Nephron (organoid): Measurements from ENCODE around the gene PDE4D.

Experiments used
- H3K27ac Mint-ChIP-seq, 3 experiments: 2 replicates each; pipeline ENCODE4 v1.8.0; 2020; ENCODE audit warnings: mixed read lengths in 3 of 3, mild to moderate bottlenecking in 2 of 3, moderate library complexity in 1 of 3
- H3K27me3 Mint-ChIP-seq: 2 replicates; pipeline ENCODE4 v1.8.0; 2021; ENCODE audit warnings: low read depth, mild to moderate bottlenecking, moderate library complexity, mixed read lengths
- H3K36me3 Mint-ChIP-seq: 2 replicates; pipeline ENCODE4 v1.8.0; 2020; ENCODE audit warnings: low read depth, mixed read lengths
- H3K4me1 Mint-ChIP-seq: 2 replicates; pipeline ENCODE4 v1.8.0; 2020; ENCODE audit warnings: mixed read lengths
- H3K4me3 Mint-ChIP-seq, 3 experiments: 2 replicates each; pipeline ENCODE4 v1.8.0; 2020; ENCODE audit warnings: mild to moderate bottlenecking in 3 of 3, mixed read lengths in 3 of 3, moderate library complexity in 2 of 3
- H3K9me3 Mint-ChIP-seq: 2 replicates; pipeline ENCODE4 v1.8.0; 2020; ENCODE audit warnings: mixed read lengths
- TF ChIP-seq, protein P1 (sequence below), 3 experiments: fragments of 200-600 bp; sonication (generic); IDR thresholded peaks; one replicate each; pipeline ENCODE4 v1.5.0; 2021; ENCODE audit warnings: antibody characterized with exemption in 3 of 3; ENCODE audit not compliant: unreplicated experiment in 3 of 3

PDE4D gene

DNA sequence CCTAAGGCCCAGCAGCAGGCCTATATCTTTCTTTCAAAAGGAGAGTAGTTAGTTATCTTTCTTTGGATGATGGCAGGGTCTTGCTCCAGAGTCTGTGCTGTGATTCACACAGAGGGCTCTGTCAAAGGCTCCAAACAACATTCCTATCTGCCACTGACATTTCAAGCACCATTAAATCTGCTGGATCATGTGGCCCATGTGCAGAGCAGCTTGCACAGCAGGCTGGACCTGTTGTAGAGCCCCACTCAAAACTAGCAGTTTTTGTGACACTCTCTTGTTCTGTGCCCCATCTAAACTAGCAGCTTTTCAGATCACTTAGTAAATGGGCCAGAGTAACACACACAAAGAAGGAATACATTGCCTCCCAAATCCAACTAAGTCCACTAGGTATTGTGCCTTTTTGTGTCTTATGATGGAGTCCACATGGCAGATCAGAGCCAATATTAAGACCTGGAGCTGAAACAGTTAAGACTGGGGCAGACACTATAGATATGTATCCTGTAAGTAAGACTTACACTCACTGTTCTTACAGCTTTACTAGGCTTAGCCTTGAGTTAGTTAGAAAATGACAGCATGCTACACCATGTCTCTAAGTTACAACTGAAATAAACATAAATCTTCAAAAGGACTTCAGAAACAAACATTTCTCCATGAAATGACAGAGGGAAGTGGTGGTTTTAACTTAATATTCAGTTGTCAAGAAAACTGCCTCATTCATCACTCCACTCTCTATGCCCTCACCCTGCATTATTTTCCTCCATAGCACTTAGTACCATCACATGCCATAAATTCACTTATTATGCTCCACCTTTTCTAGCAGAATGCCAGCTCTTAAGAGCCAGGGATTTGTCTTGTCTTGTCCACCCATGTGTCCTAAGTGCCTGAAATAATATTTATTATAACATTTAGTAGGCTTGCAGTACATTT lies 909.7 kb downstream of the PDE4D start:
- TF ChIP-seq, protein P1, sequence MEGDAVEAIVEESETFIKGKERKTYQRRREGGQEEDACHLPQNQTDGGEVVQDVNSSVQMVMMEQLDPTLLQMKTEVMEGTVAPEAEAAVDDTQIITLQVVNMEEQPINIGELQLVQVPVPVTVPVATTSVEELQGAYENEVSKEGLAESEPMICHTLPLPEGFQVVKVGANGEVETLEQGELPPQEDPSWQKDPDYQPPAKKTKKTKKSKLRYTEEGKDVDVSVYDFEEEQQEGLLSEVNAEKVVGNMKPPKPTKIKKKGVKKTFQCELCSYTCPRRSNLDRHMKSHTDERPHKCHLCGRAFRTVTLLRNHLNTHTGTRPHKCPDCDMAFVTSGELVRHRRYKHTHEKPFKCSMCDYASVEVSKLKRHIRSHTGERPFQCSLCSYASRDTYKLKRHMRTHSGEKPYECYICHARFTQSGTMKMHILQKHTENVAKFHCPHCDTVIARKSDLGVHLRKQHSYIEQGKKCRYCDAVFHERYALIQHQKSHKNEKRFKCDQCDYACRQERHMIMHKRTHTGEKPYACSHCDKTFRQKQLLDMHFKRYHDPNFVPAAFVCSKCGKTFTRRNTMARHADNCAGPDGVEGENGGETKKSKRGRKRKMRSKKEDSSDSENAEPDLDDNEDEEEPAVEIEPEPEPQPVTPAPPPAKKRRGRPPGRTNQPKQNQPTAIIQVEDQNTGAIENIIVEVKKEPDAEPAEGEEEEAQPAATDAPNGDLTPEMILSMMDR (IDR thresholded peaks at IDR 0.05; ENCODE audit: unreplicated experiment in 3 of 3) = no peak
- peaks cover 45% of the 10 kb centered on the region for H3K36me3 Mint-ChIP-seq
- no peak overlapping the region for H3K4me3 Mint-ChIP-seq
- peak overlapping the region in 2 of 3 experiments; percentile 40 to 47 for H3K27ac Mint-ChIP-seq
- peaks cover 6% of the 10 kb centered on the region for H3K4me1 Mint-ChIP-seq
- H3K9me3 Mint-ChIP-seq = no peaks in the 10 kb centered on the region
- H3K27me3 Mint-ChIP-seq = no peaks in the 10 kb centered on the region

DNA sequence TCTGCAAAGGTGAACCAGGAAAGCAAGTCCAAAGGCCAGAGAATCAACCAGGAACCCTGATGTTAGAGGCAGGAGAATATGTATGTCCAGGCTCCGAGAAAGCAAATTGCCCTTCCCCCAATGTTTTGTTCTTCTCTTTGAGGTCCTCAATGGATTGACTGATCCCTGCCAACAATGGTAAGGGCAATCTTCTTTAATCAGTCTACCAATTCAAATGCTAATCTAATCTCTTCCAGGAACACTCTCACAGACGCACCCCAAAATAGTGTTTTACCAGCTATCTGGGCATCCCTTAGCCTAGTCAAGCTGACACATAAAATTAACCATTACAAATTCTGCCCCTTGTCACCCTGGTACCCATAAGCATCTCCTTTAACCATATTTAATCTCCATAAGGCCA lies 912.6 kb downstream of the PDE4D start:
- Mint-ChIP-seq H3K4me3 (no peak overlapping the region), H3K4me1 (peaks cover 3% of the 10 kb centered on the region), H3K9me3 (no peaks in the 10 kb centered on the region), H3K36me3 (peaks cover 50% of the 10 kb centered on the region), H3K27me3 (no peaks in the 10 kb centered on the region), H3K27ac (no peak overlapping the region)
- TF ChIP-seq, protein P1 (IDR thresholded peaks at IDR 0.05; ENCODE audit: unreplicated experiment in 3 of 3) = no peak

DNA sequence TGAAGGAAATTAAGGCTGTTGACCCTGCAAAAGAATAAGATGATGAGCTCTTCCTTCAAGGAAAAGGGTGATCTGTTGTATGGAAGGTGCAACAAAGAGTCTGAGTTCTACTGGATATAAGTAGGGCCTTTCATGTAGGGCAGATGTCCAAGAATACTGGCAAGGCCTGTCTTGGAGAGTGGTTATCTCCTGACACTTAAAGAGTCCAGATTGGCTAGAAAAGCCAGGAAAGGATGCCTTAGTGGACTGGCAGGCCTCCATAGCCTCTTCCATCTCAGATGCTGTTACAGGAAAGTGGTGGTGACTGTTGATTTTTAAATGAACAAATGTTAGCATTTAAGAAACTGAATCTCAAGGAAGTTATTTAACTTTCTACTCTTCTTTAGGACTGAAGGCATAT lies 914.4 kb downstream of the PDE4D start:
- H3K27ac Mint-ChIP-seq = no peak overlapping the region
- H3K9me3 Mint-ChIP-seq = no peaks in the 10 kb centered on the region
- no peaks in the 10 kb centered on the region for H3K4me1 Mint-ChIP-seq
- peaks cover 65% of the 10 kb centered on the region for H3K36me3 Mint-ChIP-seq
- TF ChIP-seq, protein P1 (IDR thresholded peaks at IDR 0.05; ENCODE audit: unreplicated experiment in 3 of 3) = no peak
- no peaks in the 10 kb centered on the region for H3K27me3 Mint-ChIP-seq
- H3K4me3 Mint-ChIP-seq = no peak overlapping the region

DNA sequence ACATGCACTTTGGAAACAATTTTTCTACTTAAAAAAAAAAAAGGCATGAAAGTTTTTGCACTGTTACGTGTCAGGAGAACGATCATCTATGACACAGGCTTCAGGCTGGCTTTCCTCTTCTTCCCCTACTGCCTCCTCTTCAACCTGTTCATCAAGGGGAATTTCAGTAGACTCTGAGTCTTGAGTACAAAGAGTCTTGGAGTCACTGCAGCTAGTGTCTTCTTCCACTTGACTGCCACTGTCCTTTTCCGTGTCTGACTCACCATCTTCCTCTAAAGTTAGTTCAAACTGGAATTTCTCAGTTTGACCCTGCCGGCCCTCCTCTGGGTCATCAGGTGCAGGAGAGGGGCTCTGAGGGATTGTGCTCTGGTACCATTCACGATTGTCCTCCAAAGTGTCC lies 918.9 kb downstream of the PDE4D start:
- no peaks in the 10 kb centered on the region for H3K27me3 Mint-ChIP-seq
- no peaks in the 10 kb centered on the region for H3K9me3 Mint-ChIP-seq
- H3K36me3 Mint-ChIP-seq = peaks cover 47% of the 10 kb centered on the region
- no peak overlapping the region for H3K27ac Mint-ChIP-seq
- H3K4me3 Mint-ChIP-seq = no peak overlapping the region
- H3K4me1 Mint-ChIP-seq = no peaks in the 10 kb centered on the region
- TF ChIP-seq, protein P1 (IDR thresholded peaks at IDR 0.05; ENCODE audit: unreplicated experiment in 3 of 3) = no peak

DNA sequence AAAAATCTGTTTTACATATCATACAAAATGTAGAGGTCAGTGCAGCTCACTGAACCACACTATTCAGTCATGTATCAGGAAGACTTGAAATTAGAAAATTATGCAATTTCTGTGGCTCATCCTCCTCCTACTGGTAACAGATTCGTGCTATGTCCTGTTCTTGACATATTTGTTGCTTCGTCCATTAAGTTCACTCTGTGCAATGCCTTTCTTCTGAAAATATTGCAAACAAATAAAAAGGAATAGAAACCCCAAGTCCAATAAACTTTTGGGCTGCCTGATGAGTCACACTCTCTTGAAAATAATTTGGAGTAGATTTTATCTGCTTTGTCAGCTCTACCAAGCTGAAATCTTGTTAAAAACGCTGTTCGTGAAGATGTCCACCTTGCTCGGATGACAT lies 919.4 kb downstream of the PDE4D start:
- H3K9me3 Mint-ChIP-seq = no peaks in the 10 kb centered on the region
- H3K27me3 Mint-ChIP-seq = no peaks in the 10 kb centered on the region
- H3K27ac Mint-ChIP-seq = no peak overlapping the region
- no peaks in the 10 kb centered on the region for H3K4me1 Mint-ChIP-seq
- peaks cover 44% of the 10 kb centered on the region for H3K36me3 Mint-ChIP-seq
- no peak overlapping the region for H3K4me3 Mint-ChIP-seq
- TF ChIP-seq, protein P1 (IDR thresholded peaks at IDR 0.05; ENCODE audit: unreplicated experiment in 3 of 3) = no peak

DNA sequence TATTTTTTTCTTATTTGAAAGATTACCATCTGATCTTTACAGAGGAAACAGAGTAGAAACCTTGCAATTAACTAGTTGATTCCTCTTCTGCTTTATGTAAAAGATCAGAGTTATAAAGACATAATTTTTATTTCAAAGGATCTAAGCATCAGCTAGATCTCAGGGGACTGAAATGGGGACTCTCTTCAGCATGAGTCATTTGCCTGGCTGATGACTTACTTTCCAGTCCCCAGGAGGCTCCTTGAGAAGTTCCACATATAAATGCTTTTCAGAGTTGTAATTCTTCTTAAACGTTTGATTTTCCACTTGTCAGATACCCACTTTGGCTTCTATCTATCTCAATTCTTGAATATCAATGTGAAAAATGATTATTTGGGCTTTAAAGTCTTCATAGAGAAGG lies 921.2 kb downstream of the PDE4D start:
- TF ChIP-seq, protein P1 (IDR thresholded peaks at IDR 0.05; ENCODE audit: unreplicated experiment in 3 of 3) = no peak
- Mint-ChIP-seq H3K9me3 (no peaks in the 10 kb centered on the region), H3K36me3 (peaks cover 40% of the 10 kb centered on the region), H3K4me3 (no peak overlapping the region), H3K27ac (no peak overlapping the region), H3K27me3 (no peaks in the 10 kb centered on the region), H3K4me1 (no peaks in the 10 kb centered on the region)
